SK-N-MC (cell line): ENCODE measurements around the gene ID2.

Experiments
- EZH2 ChIP-seq: fragments of 200-600 bp; sonication (generic); IDR thresholded peaks from one replicate; pipeline ENCODE4 v1.6.1; 2017; ENCODE audit warnings: antibody characterized with exemption
- FOXP2 ChIP-seq: optimal IDR thresholded peaks from 2 replicates; pipeline ENCODE3; 2011; ENCODE audit warnings: mild to moderate bottlenecking, moderate library complexity; ENCODE audit not compliant: insufficient read depth; ENCODE audit errors: extremely low read length, control extremely low read depth
- POLR2AphosphoS5 ChIP-seq: IDR thresholded peaks from 2 replicates; pipeline ENCODE4 v1.6.1; 2012; ENCODE audit warnings: mild to moderate bottlenecking, low read depth, low read length, borderline replicate concordance

- no peak for TF ChIP-seq POLR2AphosphoS5
- no peak for TF ChIP-seq EZH2
- TF ChIP-seq FOXP2 = no peak
These were observed 41.1 kb downstream of the ID2 start for GRCh38 chr2:8722986-8723385.
